Esophagus muscularis mucosa (tissue), 4 donors: Measurements from ENCODE around the gene EDC4. TPM values are rescaled to one million over a fixed set of nuclear protein-coding genes. Genes with fewer than 3 reads are reported as not detected.

ENCODE experiments used
- DNase-seq: peaks from one replicate; pipeline ENCODE4 v3.0.0-alpha.2; 2017; ENCODE audit errors: extremely low spot score
- H3K27ac ChIP-seq, 4 donors: fragments of 200-600 bp; sonication (generic); replicated peaks in 1 of 4; 1 replicate in 3 of 4; 2 replicates in 1 of 4; pipeline ENCODE4 v1.5.1; 2016 to 2019; ENCODE audit warnings: mild to moderate bottlenecking in 1 of 4
- H3K27me3 ChIP-seq, 4 donors: fragments of 200-600 bp; sonication (generic); one replicate each; pipeline versions ENCODE4 v1.5.1 to v1.6.0; 2016 to 2019
- H3K36me3 ChIP-seq, 4 donors: fragments of 200-600 bp; sonication (generic); one replicate each; pipeline ENCODE4 v1.5.1; 2016 to 2019
- H3K4me1 ChIP-seq, 4 donors: fragments of 200-600 bp; sonication (generic); one replicate each; pipeline ENCODE4 v1.5.1; 2016 to 2019
- H3K4me3 ChIP-seq, 4 donors: fragments of 200-600 bp; sonication (generic); 1 replicate in 2 of 4; 2 replicates in 2 of 4; pipeline ENCODE4 v1.5.1; 2016 to 2019; ENCODE audit warnings: mild to moderate bottlenecking in 4 of 4, moderate library complexity in 1 of 4
- H3K9me3 ChIP-seq, 4 donors: fragments of 200-600 bp; sonication (generic); 1 replicate in 3 of 4; 2 replicates in 1 of 4; pipeline ENCODE4 v1.5.1; 2016 to 2019
- CTCF ChIP-seq, 3 experiments: fragments of 200-600 bp in 2 of 3; fragments of 450-650 bp in 1 of 3; sonication (generic) in 2 of 3; IDR thresholded peaks; one replicate each; pipeline ENCODE4 v1.5.1; 2017 to 2019; ENCODE audit warnings: antibody characterized with exemption in 3 of 3, mild to moderate bottlenecking in 2 of 3, moderate library complexity in 1 of 3
- EP300 ChIP-seq: sonication (generic); formaldehyde crosslinking; IDR thresholded peaks from one replicate; pipeline ENCODE4 v1.6.1; 2017; ENCODE audit warnings: antibody characterized with exemption
- POLR2A ChIP-seq: fragments of 450-650 bp; IDR thresholded peaks from one replicate; pipeline ENCODE4 v1.6.1; 2017; ENCODE audit warnings: antibody characterized with exemption, moderate library complexity, mild to moderate bottlenecking, low read depth
- POLR2AphosphoS5 ChIP-seq, 2 donors: sonication (generic); formaldehyde crosslinking; IDR thresholded peaks; one replicate each; pipeline ENCODE4 v1.6.1; 2017; ENCODE audit warnings: antibody characterized with exemption in 2 of 2
- WGBS: methylation state at CpG from one replicate; pipeline ENCODE4 v1.1.5; 2018; 5-methylcytosine and 5-hydroxymethylcytosine counted together
- intact Hi-C: fragments of 100-400 bp; cut with DNase I; formaldehyde crosslinking; loops from one replicate; pipeline ENCODE4 v1.15.1; 2023
- total RNA-seq, 4 donors: library from RNA; depleted of rRNA; stranded (reverse); fragments of >200 nt; gene quantifications; one replicate each; pipeline versions ENCODE4 v1.1.0 to v1.2.1, GENCODE V29; 2016

The EDC4 gene
- total RNA-seq, 4 donors from 2014 or later = 49.9 to 70.9 (median 52.0) TPM

DNA sequence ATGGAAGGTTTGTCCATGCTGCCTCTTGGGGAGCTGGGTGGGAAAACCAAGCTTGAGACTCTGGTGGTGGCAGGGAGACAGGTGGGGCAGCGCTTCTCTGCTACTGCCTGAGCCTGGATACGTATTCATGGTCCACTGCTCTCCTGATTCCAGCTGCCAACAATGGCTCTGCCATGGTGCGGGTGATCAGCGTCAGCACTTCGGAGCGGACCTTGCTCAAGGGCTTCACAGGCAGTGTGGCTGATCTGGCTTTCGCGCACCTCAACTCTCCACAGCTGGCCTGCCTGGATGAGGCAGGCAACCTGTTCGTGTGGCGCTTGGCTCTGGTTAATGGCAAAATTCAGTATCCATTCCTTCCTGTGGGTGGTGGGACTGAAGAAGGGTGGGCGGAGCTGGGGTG lies 4.2 kb downstream of the EDC4 start:
- DNase-seq = no peak
- intact Hi-C loops = no loop called here
- H3K9me3 ChIP-seq = no peaks in the 10 kb centered on the region
- peaks cover 35 to 43% (median 37%) of the 10 kb centered on the region in 4 donors for H3K4me1 ChIP-seq
- no peak overlapping the region for H3K4me3 ChIP-seq
- no peak overlapping the region for H3K27ac ChIP-seq
- no peaks in the 10 kb centered on the region for H3K27me3 ChIP-seq
- peaks cover 58 to 69% (median 65%) of the 10 kb centered on the region in 4 donors for H3K36me3 ChIP-seq
- TF ChIP-seq POLR2AphosphoS5 (IDR thresholded peaks at IDR 0.05) = no peak
- TF ChIP-seq EP300 = no peak
- no peak for TF ChIP-seq CTCF (IDR thresholded peaks at IDR 0.05)
- TF ChIP-seq POLR2A = no peak
- WGBS = 91% methylated on average over 5 of the region's 11 CpGs

- Histone ChIP-seq H3K27me3 (no peaks in the 10 kb centered on the region), H3K9me3 (no peaks in the 10 kb centered on the region), H3K36me3 (peaks cover 70 to 78% (median 77%) of the 10 kb centered on the region in 4 donors), H3K4me1 (peaks cover 29 to 41% (median 34%) of the 10 kb centered on the region in 4 donors), H3K27ac (no peak overlapping the region), H3K4me3 (no peak overlapping the region)
- intact Hi-C loops = no loop called here
- DNase-seq = no peak
- no peak for TF ChIP-seq POLR2A
- no peak for TF ChIP-seq POLR2AphosphoS5 (IDR thresholded peaks at IDR 0.05)
- TF ChIP-seq CTCF (IDR thresholded peaks at IDR 0.05) = no peak
- no peak for TF ChIP-seq EP300
- WGBS = 73% methylated on average over 5 of the region's 6 CpGs
Observed at GRCh38 chr16:67878232-67878631, 5.4 kb downstream of the EDC4 start.

- TF ChIP-seq POLR2AphosphoS5 (IDR thresholded peaks at IDR 0.05) (no peak), POLR2A (no peak)
- 96% methylated on average over 8 of the region's 9 CpGs for WGBS
- intact Hi-C loops = no loop called here
- H3K27ac ChIP-seq = no peak overlapping the region
- no peaks in the 10 kb centered on the region for H3K9me3 ChIP-seq
- H3K4me1 ChIP-seq = peaks cover 29 to 45% (median 36%) of the 10 kb centered on the region in 4 donors
- peaks cover 74 to 84% (median 83%) of the 10 kb centered on the region in 4 donors for H3K36me3 ChIP-seq
- no peaks in the 10 kb centered on the region for H3K27me3 ChIP-seq
- no peak for DNase-seq
- H3K4me3 ChIP-seq = no peak overlapping the region
Observed at GRCh38 chr16:67878846-67879245, 6.0 kb downstream of the EDC4 start.

DNA sequence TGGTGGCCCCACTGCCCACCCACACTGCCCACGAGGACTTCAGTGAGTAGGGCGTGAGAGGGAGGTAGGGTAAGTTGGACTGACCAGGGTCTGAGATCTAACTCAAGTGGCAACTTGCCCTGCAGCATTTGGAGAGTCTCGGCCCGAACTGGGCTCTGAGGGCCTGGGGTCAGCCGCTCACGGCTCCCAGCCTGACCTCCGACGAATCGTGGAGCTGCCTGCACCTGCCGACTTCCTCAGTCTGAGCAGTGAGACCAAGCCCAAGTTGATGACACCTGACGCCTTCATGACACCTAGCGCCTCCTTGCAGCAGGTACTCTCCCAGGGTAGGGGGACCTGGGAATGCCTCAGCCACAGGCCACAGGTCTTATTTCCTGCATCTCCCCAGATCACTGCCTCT lies 6.6 kb downstream of the EDC4 start:
- Histone ChIP-seq H3K27me3 (no peaks in the 10 kb centered on the region), H3K27ac (no peak overlapping the region), H3K36me3 (peaks cover 74 to 90% (median 88%) of the 10 kb centered on the region in 4 donors), H3K4me1 (peaks cover 29 to 45% (median 36%) of the 10 kb centered on the region in 4 donors), H3K9me3 (no peaks in the 10 kb centered on the region), H3K4me3 (no peak overlapping the region)
- 89% methylated on average over 12 of the region's 12 CpGs for WGBS
- intact Hi-C loops = no loop called here
- TF ChIP-seq CTCF (IDR thresholded peaks at IDR 0.05) = no peak
- no peak for TF ChIP-seq POLR2AphosphoS5 (IDR thresholded peaks at IDR 0.05)
- TF ChIP-seq EP300 = no peak
- TF ChIP-seq POLR2A = no peak
- DNase-seq = no peak

- WGBS = 82% methylated on average over 2 of the region's 5 CpGs
- Histone ChIP-seq H3K27me3 (no peaks in the 10 kb centered on the region), H3K36me3 (peaks cover 74 to 95% (median 89%) of the 10 kb centered on the region in 4 donors), H3K4me1 (peaks cover 29 to 45% (median 36%) of the 10 kb centered on the region in 4 donors), H3K4me3 (no peak overlapping the region), H3K9me3 (no peaks in the 10 kb centered on the region), H3K27ac (no peak overlapping the region)
- TF ChIP-seq CTCF (IDR thresholded peaks at IDR 0.05) = no peak
- TF ChIP-seq POLR2AphosphoS5 (IDR thresholded peaks at IDR 0.05) = no peak
- no peak for TF ChIP-seq POLR2A
- TF ChIP-seq EP300 = no peak
- intact Hi-C loops = loop anchor here (5.0 kb wide), 1 partner anchor 162 kb away; no protein-coding TSS in a partner anchor
- DNase-seq = no peak
Observed at GRCh38 chr16:67879936-67880335, 7.1 kb downstream of the EDC4 start.
